ENCODE measurements around the gene E2F1.

Gene E2F1

DNA sequence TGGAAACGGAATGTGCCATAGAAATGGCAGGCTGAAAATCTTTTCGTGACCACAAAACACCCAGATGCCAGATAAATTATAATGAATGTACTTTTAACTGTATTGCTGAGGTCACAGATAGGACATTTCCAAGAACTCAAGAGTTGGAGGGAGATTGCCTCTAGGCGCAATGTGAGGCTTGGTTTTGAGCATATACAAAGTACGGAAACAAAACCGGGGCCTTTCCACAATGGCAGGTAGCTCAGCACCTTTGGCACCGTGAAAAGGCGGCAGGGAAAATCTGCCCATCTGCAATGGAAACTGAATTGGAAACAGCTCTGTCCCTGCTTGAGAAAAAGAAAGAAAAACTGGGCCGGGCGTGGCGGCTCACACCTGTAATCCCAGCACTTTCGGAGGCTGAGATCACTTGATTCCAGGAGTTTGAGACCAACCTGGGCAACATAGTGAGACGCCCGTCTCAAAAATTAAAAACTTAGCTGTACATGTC lies 34.6 kb downstream of the E2F1 start:
- Histone ChIP-seq H3K4me1 (ENCODE audit: low read depth, poor library complexity, severe bottlenecking) (peaks cover 76% of the 10 kb centered on the region), H3K79me2 (ENCODE audit: insufficient read depth, low read depth) (no peaks in the 10 kb centered on the region), H3K4me2 (0 out of 2 replicates have a peak overlapping the region, but pooled peaks have one; percentile 2), H3K27ac (no peak overlapping the region), H4K20me1 (ENCODE audit: insufficient read depth) (no peaks in the 10 kb centered on the region), H2AFZ (ENCODE audit: low read depth) (no peak overlapping the region), H3K36me3 (ENCODE audit: insufficient read depth) (no peaks in the 10 kb centered on the region), H3K27me3 (ENCODE audit: insufficient read depth, low read depth) (no peaks in the 10 kb centered on the region), H3K4me3 (IDR thresholded peaks at IDR 0.05; ENCODE audit: insufficient read depth, low read depth, low read length) (no peak overlapping the region), H3K9ac (no peak overlapping the region)
- TF ChIP-seq, protein P1, sequence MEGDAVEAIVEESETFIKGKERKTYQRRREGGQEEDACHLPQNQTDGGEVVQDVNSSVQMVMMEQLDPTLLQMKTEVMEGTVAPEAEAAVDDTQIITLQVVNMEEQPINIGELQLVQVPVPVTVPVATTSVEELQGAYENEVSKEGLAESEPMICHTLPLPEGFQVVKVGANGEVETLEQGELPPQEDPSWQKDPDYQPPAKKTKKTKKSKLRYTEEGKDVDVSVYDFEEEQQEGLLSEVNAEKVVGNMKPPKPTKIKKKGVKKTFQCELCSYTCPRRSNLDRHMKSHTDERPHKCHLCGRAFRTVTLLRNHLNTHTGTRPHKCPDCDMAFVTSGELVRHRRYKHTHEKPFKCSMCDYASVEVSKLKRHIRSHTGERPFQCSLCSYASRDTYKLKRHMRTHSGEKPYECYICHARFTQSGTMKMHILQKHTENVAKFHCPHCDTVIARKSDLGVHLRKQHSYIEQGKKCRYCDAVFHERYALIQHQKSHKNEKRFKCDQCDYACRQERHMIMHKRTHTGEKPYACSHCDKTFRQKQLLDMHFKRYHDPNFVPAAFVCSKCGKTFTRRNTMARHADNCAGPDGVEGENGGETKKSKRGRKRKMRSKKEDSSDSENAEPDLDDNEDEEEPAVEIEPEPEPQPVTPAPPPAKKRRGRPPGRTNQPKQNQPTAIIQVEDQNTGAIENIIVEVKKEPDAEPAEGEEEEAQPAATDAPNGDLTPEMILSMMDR (conservative IDR thresholded peaks at IDR 0.05; ENCODE audit: low read depth, low read length) = no peak

DNA sequence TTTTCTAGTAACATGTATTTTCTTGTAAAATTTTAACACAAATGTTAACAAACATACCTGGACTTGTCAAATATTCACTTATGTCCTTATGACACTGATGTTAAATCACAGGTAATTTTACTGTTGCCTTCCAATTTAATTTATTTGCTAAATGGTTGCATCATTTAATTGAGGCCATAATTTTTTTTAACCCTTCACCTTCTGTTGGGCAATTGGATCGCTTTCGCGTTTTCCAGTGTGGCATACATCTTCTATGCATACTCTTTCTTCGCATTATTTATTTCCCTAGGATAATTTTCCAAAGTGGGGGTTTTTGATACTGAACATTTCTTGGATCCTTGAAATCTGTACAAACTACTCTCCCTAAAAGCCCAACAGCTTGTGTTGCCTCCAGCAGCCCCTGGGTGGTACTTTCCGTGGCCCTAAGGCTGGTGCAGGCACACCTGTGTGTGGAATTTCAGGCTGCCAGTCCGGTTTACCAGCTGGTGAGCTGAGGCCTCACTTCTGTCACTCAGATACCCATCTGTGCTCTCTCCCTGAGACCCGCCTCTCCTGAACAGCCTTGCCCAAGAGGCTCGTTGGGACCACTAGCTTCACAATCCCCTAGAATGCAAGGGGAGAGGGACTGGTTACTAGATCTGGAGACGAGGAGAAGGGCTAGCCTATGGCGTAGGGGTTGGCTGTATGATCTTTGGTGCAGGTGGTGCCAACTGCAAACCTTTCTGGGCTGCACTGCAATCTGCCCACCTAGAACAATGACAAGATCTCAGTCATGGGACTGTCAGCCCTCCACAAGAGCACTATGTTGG lies 35.2 kb downstream of the E2F1 start:
- H3K4me3 ChIP-seq (IDR thresholded peaks at IDR 0.05; ENCODE audit: insufficient read depth, low read depth, low read length) = no peak overlapping the region
- H3K79me2 ChIP-seq (ENCODE audit: insufficient read depth, low read depth) = no peaks in the 10 kb centered on the region
- H3K4me1 ChIP-seq (ENCODE audit: low read depth, poor library complexity, severe bottlenecking) = peaks cover 82% of the 10 kb centered on the region
- no peaks in the 10 kb centered on the region for H3K36me3 ChIP-seq (ENCODE audit: insufficient read depth)
- no peak overlapping the region for H3K9ac ChIP-seq
- H3K4me2 ChIP-seq = peak overlapping the region; percentile 2; the same call in 1 of the 2 replicates
- TF ChIP-seq, protein P1 (conservative IDR thresholded peaks at IDR 0.05; ENCODE audit: low read depth, low read length) = no peak
- no peak overlapping the region for H2AFZ ChIP-seq (ENCODE audit: low read depth)
- no peaks in the 10 kb centered on the region for H3K27me3 ChIP-seq (ENCODE audit: insufficient read depth, low read depth)
- H3K27ac ChIP-seq = no peak overlapping the region
- no peaks in the 10 kb centered on the region for H4K20me1 ChIP-seq (ENCODE audit: insufficient read depth)

DNA sequence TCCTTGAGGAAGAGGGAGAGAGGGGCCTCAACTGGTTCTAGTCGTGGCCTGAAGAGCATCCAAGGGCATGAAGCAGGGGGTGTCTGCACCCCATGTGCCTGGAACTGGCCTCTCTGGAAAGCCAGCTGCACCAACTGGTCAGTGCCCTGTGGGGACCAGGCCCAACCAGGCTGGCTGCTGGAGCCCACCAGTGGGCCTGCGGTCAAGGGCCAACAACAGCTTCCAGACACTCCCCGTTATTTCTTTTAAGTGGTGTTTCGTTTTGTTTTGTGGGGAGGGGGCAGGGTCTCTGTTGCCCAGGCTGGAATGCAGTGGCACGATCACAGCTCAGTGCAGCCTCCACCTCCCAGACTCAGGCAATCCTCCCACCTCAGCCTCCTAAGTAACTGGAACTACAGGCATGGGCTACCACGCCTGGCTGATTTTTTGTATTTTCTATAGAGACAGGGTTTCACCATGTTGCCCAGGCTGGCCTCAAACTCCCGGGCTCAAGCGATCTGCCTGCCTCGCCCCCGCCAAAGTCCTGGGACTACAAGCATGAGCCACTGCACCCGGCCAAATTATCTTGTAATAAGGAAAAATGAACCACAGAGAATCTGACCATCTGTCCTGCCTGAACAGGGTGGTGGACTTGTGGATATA lies 36.0 kb downstream of the E2F1 start:
- no peak overlapping the region; the same call in 1 of the 2 replicates for H3K4me2 ChIP-seq
- H3K27ac ChIP-seq = peak overlapping the region; percentile 74; the same call in 1 of the 2 replicates
- no peak overlapping the region for H2AFZ ChIP-seq (ENCODE audit: low read depth)
- H3K36me3 ChIP-seq (ENCODE audit: insufficient read depth) = no peaks in the 10 kb centered on the region
- peaks cover 89% of the 10 kb centered on the region for H3K4me1 ChIP-seq (ENCODE audit: low read depth, poor library complexity, severe bottlenecking)
- H3K27me3 ChIP-seq (ENCODE audit: insufficient read depth, low read depth) = no peaks in the 10 kb centered on the region
- no peak overlapping the region for H3K4me3 ChIP-seq (IDR thresholded peaks at IDR 0.05; ENCODE audit: insufficient read depth, low read depth, low read length)
- H3K9ac ChIP-seq = no peak overlapping the region
- no peaks in the 10 kb centered on the region for H4K20me1 ChIP-seq (ENCODE audit: insufficient read depth)
- no peaks in the 10 kb centered on the region for H3K79me2 ChIP-seq (ENCODE audit: insufficient read depth, low read depth)
- TF ChIP-seq, protein P1 (conservative IDR thresholded peaks at IDR 0.05; ENCODE audit: low read depth, low read length) = no peak

DNA sequence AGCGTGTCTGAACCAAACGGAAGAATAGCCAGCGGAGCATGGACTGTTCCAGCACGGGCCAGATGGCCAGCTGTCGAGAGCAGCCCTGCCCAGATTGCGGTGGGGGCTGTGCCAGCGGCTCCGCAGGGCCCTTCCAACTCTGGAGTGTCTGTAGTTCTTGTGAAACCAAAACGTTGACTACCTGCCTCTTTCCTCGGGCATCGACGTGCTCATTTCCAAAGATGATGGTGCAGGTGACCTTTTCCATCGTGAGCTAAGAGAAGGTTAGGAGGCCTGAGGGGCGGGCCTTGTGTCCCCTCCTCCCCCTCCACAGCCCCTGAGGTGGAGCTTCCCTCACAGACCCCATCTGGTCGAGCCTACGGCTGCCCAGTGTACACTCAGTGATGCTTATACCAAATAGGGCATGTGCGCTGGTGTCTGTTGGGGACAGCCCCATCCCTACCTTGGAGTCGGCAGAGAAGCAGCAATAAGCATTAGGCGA lies 36.9 kb downstream of the E2F1 start:
- no peak overlapping the region; the same call in 1 of the 2 replicates for H3K9ac ChIP-seq
- H3K27ac ChIP-seq = peak overlapping the region; percentile 74
- H3K27me3 ChIP-seq (ENCODE audit: insufficient read depth, low read depth) = no peaks in the 10 kb centered on the region
- peaks cover 88% of the 10 kb centered on the region for H3K4me1 ChIP-seq (ENCODE audit: low read depth, poor library complexity, severe bottlenecking)
- no peaks in the 10 kb centered on the region for H4K20me1 ChIP-seq (ENCODE audit: insufficient read depth)
- H2AFZ ChIP-seq (ENCODE audit: low read depth) = no peak overlapping the region
- H3K4me3 ChIP-seq (IDR thresholded peaks at IDR 0.05; ENCODE audit: insufficient read depth, low read depth, low read length) = no peak overlapping the region
- peak overlapping the region; percentile 84 for H3K4me2 ChIP-seq
- H3K36me3 ChIP-seq (ENCODE audit: insufficient read depth) = no peaks in the 10 kb centered on the region
- TF ChIP-seq, protein P1 (conservative IDR thresholded peaks at IDR 0.05; ENCODE audit: low read depth, low read length) = no peak
- no peaks in the 10 kb centered on the region for H3K79me2 ChIP-seq (ENCODE audit: insufficient read depth, low read depth)

Data from KMS-11 (cell line).